Left ventricle myocardium inferior (tissue), 1 donor: ENCODE measurements around the gene STH. TPM values are rescaled to one million over a fixed set of nuclear protein-coding genes. Genes with fewer than 3 reads are reported as not detected.
"Not testable (repeated sequence)": the region's sequence is repeated elsewhere in the genome, so short reads cannot be mapped to it uniquely, and the experiment has no call there.

Experiments used
- DNase-seq: peaks from one replicate; pipeline ENCODE4 v3.0.0-alpha.2; 2020
- H3K27ac ChIP-seq: fragments of 200-600 bp; replicated peaks from 2 replicates; pipeline ENCODE4 v1.8.0; 2021
- H3K27me3 ChIP-seq: fragments of 200-600 bp; 2 replicates; pipeline ENCODE4 v1.8.0; 2021; ENCODE audit warnings: low read depth
- H3K36me3 ChIP-seq: fragments of 200-600 bp; 2 replicates; pipeline ENCODE4 v1.8.0; 2021
- H3K4me1 ChIP-seq: fragments of 200-600 bp; 2 replicates; pipeline ENCODE4 v1.8.0; 2021
- H3K4me3 ChIP-seq: fragments of 200-600 bp; 2 replicates; pipeline ENCODE4 v1.8.0; 2021; ENCODE audit warnings: mild to moderate bottlenecking, moderate library complexity
- H3K9me3 ChIP-seq: fragments of 200-600 bp; replicated peaks from 2 replicates; pipeline ENCODE4 v1.8.0; 2021
- CTCF ChIP-seq: fragments of 200-600 bp; IDR thresholded peaks from 2 replicates; pipeline ENCODE4 v1.8.0; 2021; ENCODE audit warnings: antibody characterized with exemption, mild to moderate bottlenecking, borderline replicate concordance
- intact Hi-C: fragments of 100-400 bp; cut with micrococcal nuclease; formaldehyde crosslinking; loops from one replicate; pipeline ENCODE4 v1.11.0; 2022
- total RNA-seq: library from RNA; stranded (reverse); fragmentation: NEBNext Ultra II Directional; extraction: Animal tissue kit (Norgen Biotek cat#: 25700); gene quantifications from one replicate; pipeline ENCODE4 v1.2.1, GENCODE V29; 2021
- donor health status: DM: no; HTN: yes; CAD: no; lungs with severe emphysema.

Gene STH
- total RNA-seq, 1 donor from 2014 or later = not detected

DNA sequence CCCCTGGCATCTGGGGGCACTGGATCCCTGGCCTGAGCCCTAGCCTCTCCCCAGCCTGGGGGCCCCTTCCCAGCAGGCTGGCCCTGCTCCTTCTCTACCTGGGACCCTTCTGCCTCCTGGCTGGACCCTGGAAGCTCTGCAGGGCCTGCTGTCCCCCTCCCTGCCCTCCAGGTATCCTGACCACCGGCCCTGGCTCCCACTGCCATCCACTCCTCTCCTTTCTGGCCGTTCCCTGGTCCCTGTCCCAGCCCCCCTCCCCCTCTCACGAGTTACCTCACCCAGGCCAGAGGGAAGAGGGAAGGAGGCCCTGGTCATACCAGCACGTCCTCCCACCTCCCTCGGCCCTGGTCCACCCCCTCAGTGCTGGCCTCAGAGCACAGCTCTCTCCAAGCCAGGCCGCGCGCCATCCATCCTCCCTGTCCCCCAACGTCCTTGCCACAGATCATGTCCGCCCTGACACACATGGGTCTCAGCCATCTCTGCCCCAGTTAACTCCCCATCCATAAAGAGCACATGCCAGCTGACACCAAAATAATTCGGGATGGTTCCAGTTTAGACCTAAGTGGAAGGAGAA is 13.5 kb downstream of the STH start:
- H3K27me3 ChIP-seq = peaks cover 3% of the 10 kb centered on the region
- H3K4me3 ChIP-seq = no peak overlapping the region
- no peak for DNase-seq
- no peaks in the 10 kb centered on the region for H3K36me3 ChIP-seq
- H3K4me1 ChIP-seq = no peaks in the 10 kb centered on the region
- H3K27ac ChIP-seq = no peak overlapping the region
- intact Hi-C loops = no loop called here
- no peak for TF ChIP-seq CTCF
- no peaks in the 10 kb centered on the region for H3K9me3 ChIP-seq

DNA sequence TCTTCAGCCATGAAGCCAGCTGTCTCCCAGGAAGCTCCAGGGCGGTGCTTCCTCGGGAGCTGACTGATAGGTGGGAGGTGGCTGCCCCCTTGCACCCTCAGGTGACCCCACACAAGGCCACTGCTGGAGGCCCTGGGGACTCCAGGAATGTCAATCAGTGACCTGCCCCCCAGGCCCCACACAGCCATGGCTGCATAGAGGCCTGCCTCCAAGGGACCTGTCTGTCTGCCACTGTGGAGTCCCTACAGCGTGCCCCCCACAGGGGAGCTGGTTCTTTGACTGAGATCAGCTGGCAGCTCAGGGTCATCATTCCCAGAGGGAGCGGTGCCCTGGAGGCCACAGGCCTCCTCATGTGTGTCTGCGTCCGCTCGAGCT is 14.1 kb downstream of the STH start:
- intact Hi-C loops = no loop called here
- Histone ChIP-seq H3K27ac (no peak overlapping the region), H3K4me1 (no peaks in the 10 kb centered on the region), H3K27me3 (peaks cover 3% of the 10 kb centered on the region), H3K9me3 (no peaks in the 10 kb centered on the region), H3K36me3 (no peaks in the 10 kb centered on the region), H3K4me3 (no peak overlapping the region)
- no peak for DNase-seq
- no peak for TF ChIP-seq CTCF

DNA sequence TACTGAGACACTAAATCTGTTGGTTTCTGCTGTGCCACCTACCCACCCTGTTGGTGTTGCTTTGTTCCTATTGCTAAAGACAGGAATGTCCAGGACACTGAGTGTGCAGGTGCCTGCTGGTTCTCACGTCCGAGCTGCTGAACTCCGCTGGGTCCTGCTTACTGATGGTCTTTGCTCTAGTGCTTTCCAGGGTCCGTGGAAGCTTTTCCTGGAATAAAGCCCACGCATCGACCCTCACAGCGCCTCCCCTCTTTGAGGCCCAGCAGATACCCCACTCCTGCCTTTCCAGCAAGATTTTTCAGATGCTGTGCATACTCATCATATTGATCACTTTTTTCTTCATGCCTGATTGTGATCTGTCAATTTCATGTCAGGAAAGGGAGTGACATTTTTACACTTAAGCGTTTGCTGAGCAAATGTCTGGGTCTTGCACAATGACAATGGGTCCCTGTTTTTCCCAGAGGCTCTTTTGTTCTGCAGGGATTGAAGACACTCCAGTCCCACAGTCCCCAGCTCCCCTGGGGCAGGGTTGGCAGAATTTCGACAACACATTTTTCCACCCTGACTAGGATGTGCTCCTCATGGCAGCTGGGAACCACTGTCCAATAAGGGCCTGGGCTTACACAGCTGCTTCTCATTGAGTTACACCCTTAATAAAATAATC is 14.6 kb downstream of the STH start:
- no peak for TF ChIP-seq CTCF
- peaks cover 3% of the 10 kb centered on the region for H3K27me3 ChIP-seq
- DNase-seq = no peak
- intact Hi-C loops = no loop called here
- H3K27ac ChIP-seq = no peak overlapping the region
- no peaks in the 10 kb centered on the region for H3K36me3 ChIP-seq
- H3K9me3 ChIP-seq = no peaks in the 10 kb centered on the region
- no peaks in the 10 kb centered on the region for H3K4me1 ChIP-seq
- no peak overlapping the region for H3K4me3 ChIP-seq

DNA sequence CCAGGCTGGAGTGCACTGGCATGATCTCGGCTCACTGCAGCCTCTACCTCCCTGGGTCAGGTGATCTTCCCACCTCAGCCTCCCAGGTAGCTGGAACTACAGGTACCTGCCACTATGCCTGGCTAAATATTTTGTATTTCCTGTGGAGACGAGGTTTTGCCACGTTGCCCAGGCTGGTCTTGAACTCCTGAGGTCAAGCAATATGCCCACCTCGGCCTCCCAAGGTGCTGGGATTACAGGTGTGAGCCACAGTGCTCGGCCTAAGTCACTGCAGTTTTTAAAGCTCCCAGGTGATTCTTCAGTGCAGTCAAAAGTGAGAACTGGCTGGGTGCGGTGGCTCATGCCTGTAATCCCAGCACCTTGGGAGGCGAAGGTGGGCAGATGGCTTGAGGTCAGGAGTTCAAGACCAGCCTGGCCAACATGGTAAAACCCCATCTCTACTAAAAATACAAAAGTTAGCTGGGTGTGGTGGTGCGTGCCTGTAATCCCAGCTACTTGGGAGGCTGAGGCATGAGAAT is 20.4 kb downstream of the STH start:
- H3K9me3 ChIP-seq, DNase-seq, H3K36me3 ChIP-seq, H3K27me3 ChIP-seq, H3K4me1 ChIP-seq, H3K4me3 ChIP-seq, H3K27ac ChIP-seq, intact Hi-C loops: not testable (repeated sequence)

DNA sequence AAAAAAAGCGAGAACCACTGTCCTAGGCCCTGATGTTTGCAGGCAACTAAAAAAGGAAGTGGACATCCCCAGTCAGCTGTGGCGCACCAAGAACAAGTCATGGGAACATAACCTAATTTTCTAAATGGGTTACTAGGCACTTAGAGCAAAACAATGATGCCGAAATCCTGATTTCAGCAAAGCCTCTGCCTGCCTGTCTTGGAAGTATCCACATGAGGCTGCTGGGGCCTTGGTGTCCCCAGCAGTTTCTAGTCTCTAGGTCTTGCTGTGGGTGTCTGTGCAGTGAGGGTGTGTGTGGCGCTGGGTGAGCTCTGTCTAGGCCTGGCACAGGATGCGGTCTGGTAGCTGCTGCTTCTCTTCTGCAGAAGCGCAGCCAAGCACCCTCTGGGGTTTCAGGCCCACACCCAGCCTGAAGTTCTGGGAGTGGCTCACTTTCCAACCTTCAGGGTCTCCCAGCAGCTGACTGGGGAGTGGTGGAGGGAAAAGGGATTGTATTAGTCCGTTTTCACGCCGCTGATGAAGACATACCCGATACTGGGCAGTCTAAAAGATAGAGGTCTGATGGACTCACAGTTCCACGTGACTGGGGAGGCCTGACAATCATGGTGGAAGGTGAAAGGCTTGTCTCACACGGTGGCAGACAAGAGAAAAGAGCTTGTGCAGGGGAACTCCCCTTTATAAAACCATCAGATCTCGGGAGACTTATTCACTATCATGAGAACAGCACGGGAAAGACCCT is 21.1 kb downstream of the STH start:
- no peaks in the 10 kb centered on the region for H3K27me3 ChIP-seq
- H3K36me3 ChIP-seq = peaks cover 9% of the 10 kb centered on the region
- intact Hi-C loops = no loop called here
- no peak overlapping the region for H3K27ac ChIP-seq
- TF ChIP-seq CTCF = no peak
- H3K4me1 ChIP-seq = no peaks in the 10 kb centered on the region
- no peaks in the 10 kb centered on the region for H3K9me3 ChIP-seq
- H3K4me3 ChIP-seq = no peak overlapping the region
- no peak for DNase-seq

- H3K36me3 ChIP-seq = peaks cover 9% of the 10 kb centered on the region
- no peaks in the 10 kb centered on the region for H3K9me3 ChIP-seq
- no peak overlapping the region for H3K27ac ChIP-seq
- intact Hi-C loops = no loop called here
- no peak overlapping the region for H3K4me3 ChIP-seq
- no peak for TF ChIP-seq CTCF
- no peaks in the 10 kb centered on the region for H3K27me3 ChIP-seq
- DNase-seq = no peak
- H3K4me1 ChIP-seq = no peaks in the 10 kb centered on the region
Observed at GRCh38 chr17:46020998-46021397, 21.9 kb downstream of the STH start.

- peaks cover 14% of the 10 kb centered on the region for H3K36me3 ChIP-seq
- not testable (repeated sequence) for DNase-seq
Observed at GRCh38 chr17:46023366-46023765, 24.3 kb downstream of the STH start.

More at GRCh38 chr17:46023366-46023765, 24.3 kb downstream of the STH start:
- H3K27ac ChIP-seq, H3K27me3 ChIP-seq, H3K9me3 ChIP-seq, intact Hi-C loops, H3K4me3 ChIP-seq: not testable (repeated sequence)
- H3K4me1 ChIP-seq = peaks cover 14% of the 10 kb centered on the region
